GM19452 (cell line): Measurements from ENCODE around the gene MNX1.

Source experiments
- ATAC-seq: cut with Tn5 transposase; IDR thresholded peaks from one replicate; pipeline ENCODE4 v1.9.1; 2021; ENCODE audit not compliant: unreplicated experiment

MNX1 gene

GRCh38 chr7:157003756-157004520, 6.5 kb downstream of the MNX1 start:
- ATAC-seq: no peak

- no peak for ATAC-seq
Measured at GRCh38 chr7:157003445-157003755, 7.1 kb downstream of the MNX1 start.

- no peak for ATAC-seq
Measured at GRCh38 chr7:157002819-157003421, 7.5 kb downstream of the MNX1 start.

GRCh38 chr7:157001920-157002818, 8.3 kb downstream of the MNX1 start:
- ATAC-seq: no peak

GRCh38 chr7:157000741-157001653, 9.5 kb downstream of the MNX1 start:
- no peak for ATAC-seq

GRCh38 chr7:156999958-157000726, 10.3 kb downstream of the MNX1 start:
- ATAC-seq: no peak

GRCh38 chr7:156998988-156999957, 11.2 kb downstream of the MNX1 start:
- ATAC-seq: no peak

- ATAC-seq: no peak
Measured at GRCh38 chr7:156994417-156994816, 16.0 kb downstream of the MNX1 start.

- no peak for ATAC-seq
Measured at GRCh38 chr7:156993925-156994235, 16.6 kb downstream of the MNX1 start.

GRCh38 chr7:156993021-156993924, 17.2 kb downstream of the MNX1 start:
- ATAC-seq: no peak

GRCh38 chr7:156989766-156990535, 20.5 kb downstream of the MNX1 start:
- no peak for ATAC-seq

GRCh38 chr7:156988343-156989185, 21.9 kb downstream of the MNX1 start:
- no peak for ATAC-seq

- ATAC-seq: no peak
Measured at GRCh38 chr7:156986378-156986777, 24.1 kb downstream of the MNX1 start.

GRCh38 chr7:156985101-156985992, 25.1 kb downstream of the MNX1 start:
- ATAC-seq: no peak

- ATAC-seq: no peak
Measured at GRCh38 chr7:156984174-156984891, 26.1 kb downstream of the MNX1 start.
